HG02970 (cell line): Measurements from ENCODE around the gene SLC7A6OS.

Experiments
- ATAC-seq: cut with Tn5 transposase; IDR thresholded peaks from one replicate; pipeline ENCODE4 v1.9.1; 2021; ENCODE audit warnings: mild to moderate bottlenecking, moderate library complexity, moderate number of reproducible peaks; ENCODE audit not compliant: unreplicated experiment, low FRiP score

The SLC7A6OS gene

GRCh38 chr16:68310774-68311511 lies at the start of gene SLC7A6OS, which contains the start of gene PRMT7:
Gene SLC7A6OS, minus strand, starts transcription at chr16:68310946. Its CDS starts 20 bp downstream, at chr16:68310926.
Gene PRMT7, plus strand, starts transcription at chr16:68311019. Its CDS starts 4,961 bp downstream, at chr16:68315980.
- ATAC-seq, result peak; percentile 89

- ATAC-seq, result no peak
Observed at GRCh38 chr16:68359398-68360191, 48.8 kb upstream of the SLC7A6OS start.

- ATAC-seq, result no peak
Observed at GRCh38 chr16:68358951-68359350, 48.2 kb upstream of the SLC7A6OS start.

- no peak for ATAC-seq
Observed at GRCh38 chr16:68357923-68358322, 47.2 kb upstream of the SLC7A6OS start.

DNA sequence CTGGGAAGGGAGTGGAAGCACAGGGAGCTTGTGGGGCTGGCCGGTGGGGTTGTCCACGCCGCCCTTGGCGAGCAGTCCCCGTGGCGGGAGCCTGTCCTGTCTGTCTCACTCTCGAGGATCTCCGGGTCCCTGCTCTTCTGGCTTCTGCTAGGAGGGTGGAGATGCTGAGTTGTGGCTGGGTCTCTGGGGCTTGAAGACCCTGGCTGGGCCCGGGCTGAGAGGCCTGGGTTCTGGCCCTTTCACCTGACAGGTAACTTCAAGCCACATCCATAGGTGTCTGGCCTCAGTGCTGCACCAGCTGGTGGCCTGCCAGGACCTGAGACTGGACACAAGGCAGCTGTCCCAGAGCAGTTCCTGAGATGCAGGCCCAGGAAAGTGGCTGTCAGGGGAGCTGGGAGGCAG lies 46.8 kb upstream of the SLC7A6OS start:
- ATAC-seq, result no peak

- ATAC-seq, result peak; percentile 11
Observed at GRCh38 chr16:68356919-68357286, 46.2 kb upstream of the SLC7A6OS start.

DNA sequence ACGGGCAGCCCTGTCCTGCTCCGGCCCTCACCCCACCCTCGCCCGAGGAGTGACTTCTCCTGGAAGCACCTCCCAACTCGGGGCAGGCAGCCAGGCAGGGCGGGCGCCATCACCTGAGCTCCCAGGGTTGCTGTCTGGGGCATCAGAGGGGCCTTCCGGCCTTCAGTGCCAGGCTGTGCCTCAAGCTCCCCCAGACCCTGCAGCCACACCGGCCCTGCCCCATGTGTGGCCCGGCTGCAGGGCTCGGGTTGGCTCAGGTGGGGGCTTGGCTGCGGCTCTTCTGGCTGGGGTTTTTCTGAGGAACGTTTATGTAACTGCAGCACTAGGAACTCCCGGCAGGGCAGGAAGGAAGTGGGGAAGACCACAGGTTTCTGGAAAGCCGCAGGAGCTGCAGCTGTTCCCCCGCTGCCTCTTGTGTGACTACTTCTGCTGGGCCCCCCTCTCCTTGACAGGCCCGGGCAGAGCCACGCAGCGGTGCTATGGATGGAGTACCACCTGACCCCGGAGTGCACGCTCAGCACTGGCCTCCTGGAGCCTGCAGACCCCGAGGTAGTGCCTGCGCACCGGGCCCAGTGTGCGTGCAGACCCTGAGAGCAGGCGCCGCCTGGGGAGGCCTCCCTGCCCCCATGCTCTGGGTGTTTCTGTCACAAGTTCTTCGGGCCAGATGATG lies 45.6 kb upstream of the SLC7A6OS start:
- peak; percentile 68 for ATAC-seq

DNA sequence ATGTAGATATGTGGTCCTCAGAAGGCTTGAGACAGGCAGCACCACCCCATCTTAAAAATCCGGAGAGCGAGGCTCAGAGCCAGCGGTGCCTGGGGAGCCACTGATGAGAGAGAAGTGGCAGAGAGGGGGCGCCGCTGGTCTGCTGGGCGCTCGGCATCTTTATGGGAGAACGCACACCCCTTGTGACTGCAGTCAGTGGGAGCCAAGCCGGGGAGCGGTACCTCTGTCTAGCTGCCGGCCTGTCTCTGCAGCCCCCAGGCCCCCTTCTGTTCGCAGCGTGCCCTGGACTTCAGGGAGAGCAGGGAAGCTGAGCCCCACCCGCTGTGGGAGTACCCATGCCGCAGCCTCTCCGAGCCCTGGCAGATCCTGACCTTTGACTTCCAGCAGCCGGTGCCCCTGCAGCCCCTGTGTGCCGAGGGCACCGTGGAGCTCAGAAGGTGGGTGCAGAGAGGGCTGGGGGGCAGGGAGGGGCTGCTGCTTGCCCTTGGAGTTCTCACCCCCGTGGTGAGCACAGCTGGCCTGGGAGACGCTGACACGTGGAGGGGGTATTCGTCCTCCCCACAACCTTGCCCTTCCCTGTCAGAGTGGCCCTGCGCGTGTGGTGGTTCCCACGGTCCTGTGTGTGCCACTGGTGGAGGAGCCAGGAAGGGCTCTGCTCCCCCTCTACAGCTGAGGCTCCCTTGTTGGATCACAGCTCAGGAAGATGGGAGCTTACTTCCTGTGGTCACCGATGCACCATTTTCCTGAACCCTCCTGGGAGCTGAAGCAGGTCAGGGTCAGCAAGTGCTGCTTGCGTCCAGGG lies 44.9 kb upstream of the SLC7A6OS start:
- ATAC-seq, result no peak

DNA sequence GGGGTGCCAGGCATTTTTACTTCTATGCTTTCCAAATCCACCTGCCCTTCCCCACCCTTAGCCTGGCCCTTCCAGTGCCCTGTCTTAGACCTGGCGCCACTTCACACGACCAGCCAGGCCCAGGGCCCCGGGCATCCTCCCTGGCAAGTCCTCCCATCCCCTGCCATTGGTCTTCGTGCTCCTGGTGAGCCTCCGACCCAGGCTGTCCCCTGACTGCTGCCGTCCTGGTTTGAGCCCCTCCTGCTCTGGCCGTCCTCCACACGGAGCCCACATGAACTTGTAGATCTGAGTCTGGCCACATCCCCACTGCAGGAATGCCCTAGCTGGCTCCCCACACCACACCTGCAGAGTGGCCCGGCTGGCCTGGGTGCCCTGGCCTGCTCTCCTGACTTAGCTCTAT lies 44.1 kb upstream of the SLC7A6OS start:
- ATAC-seq, result no peak

DNA sequence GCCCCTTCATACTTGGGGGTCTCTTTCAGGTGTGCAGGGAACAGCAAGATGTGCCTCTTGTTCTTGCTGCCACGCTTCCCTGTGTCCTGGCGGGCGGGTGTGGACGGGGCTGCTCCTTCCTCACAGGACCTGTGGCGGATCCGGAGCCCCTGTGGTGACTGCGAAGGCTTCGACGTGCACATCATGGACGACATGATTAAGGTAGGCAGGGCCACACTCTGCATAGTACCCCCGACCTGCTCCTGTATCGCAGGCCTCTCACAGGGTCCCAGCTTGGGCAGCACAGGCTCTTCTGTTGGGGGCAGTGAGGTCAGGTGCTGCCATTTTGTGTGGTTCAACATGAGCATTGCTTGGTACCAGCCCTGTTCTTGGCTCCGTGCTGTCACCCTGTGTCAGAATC lies 42.6 kb upstream of the SLC7A6OS start:
- no peak for ATAC-seq

- no peak for ATAC-seq
Observed at GRCh38 chr16:68351991-68352431, 41.3 kb upstream of the SLC7A6OS start.

DNA sequence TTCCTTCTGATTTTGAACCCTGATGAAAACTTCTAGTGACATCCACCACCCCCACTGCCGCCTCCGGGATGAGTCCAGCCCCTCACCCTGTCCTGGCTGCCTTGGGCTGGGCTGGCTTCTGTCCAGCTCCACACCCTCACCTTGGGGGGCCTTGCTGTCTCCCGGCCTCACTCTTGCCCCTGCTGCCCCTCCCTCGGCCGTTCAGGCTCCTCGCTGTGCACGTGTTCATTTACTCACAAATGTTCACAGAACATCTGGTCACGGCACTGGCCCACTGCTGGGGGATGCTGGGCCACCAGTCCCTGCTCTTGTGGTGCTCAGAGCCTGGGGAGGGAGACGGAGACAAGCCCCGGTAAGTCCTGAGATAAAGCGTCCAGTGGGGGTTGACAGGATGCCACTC lies 40.7 kb upstream of the SLC7A6OS start:
- ATAC-seq, result no peak

GRCh38 chr16:68350813-68351350 lies 40.1 kb upstream of the SLC7A6OS start:
- no peak for ATAC-seq

DNA sequence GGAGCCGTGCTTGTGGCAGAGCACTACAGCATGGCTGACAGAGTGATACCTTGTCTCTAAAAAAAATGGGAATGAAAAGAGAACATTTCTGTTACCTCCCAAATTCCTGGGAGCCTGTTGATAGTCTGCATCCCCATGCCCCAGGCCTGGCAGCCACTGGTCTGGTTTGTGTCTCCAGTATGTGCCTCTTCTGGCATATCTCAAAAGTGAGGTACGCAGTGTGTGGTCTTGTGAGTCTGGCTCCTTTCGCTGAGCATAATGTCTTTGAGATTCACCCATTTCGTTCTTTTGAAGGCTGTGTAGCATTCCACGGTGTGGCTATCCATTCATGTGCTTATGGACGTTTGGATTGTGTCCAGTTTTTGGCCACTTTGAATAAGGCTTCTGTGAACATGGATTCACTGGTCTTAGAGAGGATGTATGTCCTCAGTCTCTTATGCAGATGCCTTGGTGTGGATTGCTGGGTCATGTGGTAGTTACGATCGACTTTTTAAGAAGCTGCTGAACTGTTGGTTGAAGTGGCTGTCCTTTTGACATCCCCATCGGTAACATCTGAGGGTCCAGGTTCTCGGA lies 39.2 kb upstream of the SLC7A6OS start:
- no peak for ATAC-seq

DNA sequence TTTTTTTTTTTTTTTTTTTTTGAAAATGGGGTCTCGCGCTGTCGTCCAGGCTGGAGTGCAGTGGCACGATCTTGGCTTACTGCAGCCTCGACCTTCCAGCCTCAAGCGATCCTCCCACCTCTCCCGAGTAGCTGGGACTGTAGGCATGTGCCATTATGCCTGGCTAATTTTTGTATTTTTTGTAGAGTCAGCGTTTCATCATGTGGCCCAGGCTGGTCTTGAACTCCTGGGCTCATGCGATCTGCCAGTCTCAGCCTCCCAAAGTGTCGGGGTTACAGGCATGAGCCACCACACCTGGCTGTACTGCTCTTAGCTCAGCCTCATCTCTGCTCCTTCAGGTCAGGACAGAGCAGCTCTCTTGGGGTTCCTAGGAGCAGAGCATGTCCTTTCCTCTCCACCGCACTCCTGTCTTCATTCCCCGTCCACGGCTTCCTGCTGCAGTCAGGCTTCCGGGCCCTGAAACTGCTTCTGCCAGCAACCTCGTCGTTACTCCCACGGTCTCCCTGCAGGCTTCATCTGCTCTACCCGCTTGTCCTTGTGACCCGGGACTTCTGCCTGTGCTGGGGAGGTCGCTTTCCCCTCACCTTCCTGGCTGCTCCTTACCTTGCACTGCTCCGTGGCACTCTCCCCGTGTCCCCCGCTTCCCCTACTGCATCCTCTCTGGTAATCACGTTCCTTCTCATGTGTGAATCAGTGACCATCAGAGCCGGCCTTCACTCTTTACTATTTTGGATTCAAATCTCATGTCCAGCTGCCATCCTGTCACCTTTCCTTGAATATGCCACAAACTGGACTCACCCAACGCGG lies 38.1 kb upstream of the SLC7A6OS start:
- ATAC-seq, result no peak

- no peak for ATAC-seq
Observed at GRCh38 chr16:68347605-68348004, 36.9 kb upstream of the SLC7A6OS start.

GRCh38 chr16:68346892-68347480 lies 36.2 kb upstream of the SLC7A6OS start:
- no peak for ATAC-seq

GRCh38 chr16:68345958-68346635 lies 35.4 kb upstream of the SLC7A6OS start:
- ATAC-seq, result no peak
